Activated CD8-positive, alpha-beta memory T cell treated with anti-CD3 and anti-CD28 coated beads, Interleukin-2, amount 50 U/mL, for 1 hour (primary cell): ENCODE results near the gene GFER.

Experiments
- DNase-seq: peaks from one replicate; pipeline ENCODE4 v3.0.0-alpha.2; 2020; ENCODE audit errors: extremely low read depth

The GFER gene

GRCh38 chr16:1990351-1991134, 6.5 kb downstream of the GFER start:
- no peak for DNase-seq

- DNase-seq = no peak
Observed at GRCh38 chr16:1991135-1991551, 7.2 kb downstream of the GFER start.

- DNase-seq = no peak
Observed at GRCh38 chr16:1991588-1991947, 7.6 kb downstream of the GFER start.

- DNase-seq = peak; percentile 96
Observed at GRCh38 chr16:1991948-1992703, 8.1 kb downstream of the GFER start.

- DNase-seq = no peak
Observed at GRCh38 chr16:1992704-1993317, 8.8 kb downstream of the GFER start.

- DNase-seq = no peak
Observed at GRCh38 chr16:1993731-1994131, 9.7 kb downstream of the GFER start.

GRCh38 chr16:1997494-1998359, 13.7 kb downstream of the GFER start:
- no peak for DNase-seq

GRCh38 chr16:1998360-1998835, 14.4 kb downstream of the GFER start:
- no peak for DNase-seq

DNA sequence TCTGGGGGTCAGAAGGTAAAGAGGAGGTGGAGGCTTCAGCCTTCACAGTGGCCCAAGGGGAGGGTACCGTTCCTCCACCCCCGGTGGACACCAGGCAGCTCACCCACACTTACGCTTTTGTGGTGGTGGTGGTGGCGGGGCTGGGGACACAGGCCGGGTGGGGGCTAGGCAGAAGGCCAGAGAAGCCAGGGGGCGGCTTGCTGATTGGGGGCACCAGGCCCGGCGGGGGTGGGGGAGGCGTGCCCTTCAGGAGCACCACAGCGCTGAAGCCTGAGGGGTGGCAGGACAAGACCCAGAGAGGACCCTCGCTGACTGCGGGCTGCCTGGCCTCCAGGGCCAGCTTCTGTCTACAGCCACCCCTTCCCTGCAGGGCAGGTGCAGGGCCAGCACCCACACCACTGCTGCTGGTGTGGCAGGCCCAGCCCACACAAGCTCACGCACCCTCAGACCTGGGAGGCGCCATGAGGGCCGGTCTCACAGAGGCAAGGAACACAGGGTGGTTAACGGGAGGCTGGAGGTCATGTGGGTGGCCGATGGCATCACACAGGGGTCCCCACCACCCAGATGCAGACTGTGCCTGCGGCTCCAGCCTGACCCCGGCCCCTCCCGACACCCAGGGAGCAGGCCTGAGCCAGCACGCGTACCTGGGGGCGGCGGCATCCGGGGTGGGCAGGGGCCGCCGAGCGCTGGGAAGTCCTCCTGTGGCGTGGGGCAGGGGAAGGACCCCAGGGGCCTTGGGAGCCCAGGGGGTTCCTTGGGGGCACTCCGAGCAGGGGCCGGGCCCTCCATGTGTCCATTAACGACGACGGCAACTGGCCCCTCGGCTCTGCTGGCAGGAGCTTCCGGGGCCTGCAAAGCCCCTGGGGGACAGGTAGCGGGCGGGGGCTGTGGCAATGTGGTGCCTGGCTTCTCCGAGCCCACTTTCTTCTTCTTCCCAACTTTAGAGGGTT, 15.1 kb downstream of the GFER start:
- DNase-seq = no peak

GRCh38 chr16:1999866-2000514, 16.0 kb downstream of the GFER start:
- no peak for DNase-seq

DNA sequence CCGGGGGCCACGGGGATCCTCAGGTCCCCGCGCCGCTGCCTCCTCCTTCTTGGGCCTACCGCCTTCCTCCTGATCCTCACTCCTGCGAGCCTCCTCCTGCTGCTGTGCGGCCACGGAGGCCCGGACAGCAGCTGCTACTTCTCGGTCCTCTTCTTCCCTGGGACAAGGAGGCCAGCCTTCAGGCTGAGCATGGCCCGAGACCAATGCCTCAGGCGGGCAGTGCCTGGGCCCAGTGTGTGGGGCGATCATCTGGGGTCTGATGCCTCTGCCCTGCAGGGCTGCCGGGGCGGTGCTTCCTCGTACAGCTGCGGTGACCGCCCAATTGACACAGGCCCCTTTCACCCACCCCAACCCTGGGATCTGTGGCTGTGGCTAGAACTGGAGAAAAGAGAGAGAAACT, 17.0 kb downstream of the GFER start:
- no peak for DNase-seq

- no peak for DNase-seq
Observed at GRCh38 chr16:2001456-2002355, 17.7 kb downstream of the GFER start.

DNA sequence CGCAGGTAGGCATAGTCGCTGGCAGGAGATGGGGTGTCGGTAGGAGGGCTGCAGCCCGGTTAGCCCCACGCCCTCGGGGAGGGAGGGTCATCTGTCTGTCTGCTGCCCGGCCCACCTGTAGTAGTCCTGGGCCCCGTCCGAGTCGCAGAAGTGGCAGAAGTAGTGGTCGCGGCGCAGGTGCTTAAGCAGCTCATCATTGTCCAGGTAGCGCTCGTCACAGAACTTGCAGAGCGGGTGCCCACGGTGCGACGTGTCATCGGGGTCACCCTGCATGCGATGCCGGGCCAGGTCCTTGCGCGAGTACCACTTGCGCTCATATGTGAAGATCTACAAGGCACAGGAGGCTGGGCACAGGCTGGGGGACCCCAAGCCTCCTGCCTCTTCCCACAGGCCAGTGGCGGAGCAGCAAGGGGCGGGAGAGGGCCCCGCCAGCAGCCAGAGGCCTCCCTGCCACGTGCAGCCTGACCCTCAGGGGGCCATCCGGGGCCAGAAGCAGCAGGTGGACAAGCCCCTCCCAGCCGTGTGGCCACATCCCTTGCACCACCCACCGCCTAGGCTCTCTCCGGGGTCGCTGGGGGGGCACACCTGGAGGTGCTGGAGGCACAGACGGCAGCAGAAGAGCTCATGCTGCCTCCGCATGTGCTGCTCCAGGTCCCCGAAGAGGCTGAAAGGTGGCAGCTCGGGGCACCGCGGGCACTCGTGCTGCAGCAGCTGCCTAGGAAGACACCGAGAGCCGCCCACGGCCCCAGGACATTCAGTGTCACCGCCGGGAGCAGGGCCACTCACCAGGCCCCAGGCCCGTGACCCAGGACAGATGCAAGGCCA, 18.6 kb downstream of the GFER start:
- DNase-seq = no peak

DNA sequence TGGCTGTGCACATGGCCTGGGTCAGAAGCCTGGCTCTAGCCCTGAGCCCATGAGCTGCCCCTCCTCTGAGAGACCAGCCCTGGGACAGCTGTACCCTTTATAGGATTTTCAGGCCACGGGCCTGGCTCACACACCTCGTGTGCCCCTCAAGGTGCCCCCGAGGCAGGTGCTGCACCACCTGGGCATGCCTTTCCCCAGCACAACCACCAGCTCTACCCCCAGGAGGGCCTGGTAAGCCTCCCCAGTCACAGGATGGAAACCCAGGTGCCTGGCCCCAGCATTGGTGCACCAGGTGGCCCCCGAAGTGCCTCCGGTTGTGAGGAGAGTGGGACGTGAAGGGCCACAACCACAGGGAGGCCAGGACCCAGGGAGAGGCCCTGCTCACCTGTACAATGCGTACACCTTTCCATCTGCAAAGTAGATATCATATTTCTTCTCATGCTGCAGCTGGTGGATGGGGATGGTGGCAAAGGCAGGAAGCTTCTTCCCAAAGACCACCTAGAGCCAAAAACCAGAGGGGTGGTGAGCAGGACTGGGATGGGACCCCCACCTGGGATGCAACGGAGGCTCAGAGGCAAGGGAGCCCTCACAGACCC, 19.3 kb downstream of the GFER start:
- no peak for DNase-seq

DNA sequence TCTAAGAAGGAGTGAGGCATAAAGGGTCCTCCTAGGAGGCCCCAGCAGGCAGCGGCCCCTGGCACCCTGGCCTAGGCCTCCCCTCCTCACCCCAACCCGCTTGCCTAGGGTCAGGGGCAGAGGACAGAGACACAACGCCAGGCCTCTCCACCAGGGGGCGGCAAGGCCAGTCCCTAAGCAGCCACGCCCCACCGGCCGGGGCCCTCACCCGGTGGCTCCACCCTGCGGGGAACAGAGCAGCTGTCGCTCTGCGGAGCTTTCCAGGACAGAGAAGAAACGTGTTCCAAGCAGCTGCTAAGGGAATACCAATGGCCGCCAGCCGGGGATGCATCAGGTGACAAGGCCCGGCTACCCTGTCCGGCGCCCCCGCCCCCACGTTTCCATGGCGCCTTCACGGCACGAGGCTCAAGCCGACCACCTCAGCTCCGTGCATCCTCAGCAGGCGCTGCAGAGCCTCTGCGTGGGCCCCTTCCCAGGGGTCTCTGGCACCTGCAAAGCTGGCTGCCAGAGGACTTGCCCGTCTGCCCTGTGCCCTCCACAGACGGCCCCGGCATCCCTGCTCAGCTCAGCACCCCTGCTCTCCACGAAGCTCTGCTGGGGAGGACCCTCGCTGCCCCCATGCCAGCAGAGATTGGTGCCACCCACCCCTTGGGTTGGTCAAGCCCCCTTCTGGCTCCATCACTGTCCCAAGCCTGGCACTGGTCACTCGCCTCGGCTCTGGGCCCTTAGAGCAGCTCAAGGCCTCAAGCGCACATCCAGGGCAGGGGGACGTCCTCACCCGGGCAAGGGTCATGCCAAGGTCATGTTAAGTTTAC, 20.0 kb downstream of the GFER start:
- DNase-seq = peak; percentile 59

GRCh38 chr16:2004795-2005517, 21.0 kb downstream of the GFER start:
- no peak for DNase-seq
